Jurkat, Clone E6-1 (cell line): ENCODE data around the gene ARFRP1.
A peak's percentile ranks its signal among the peaks of the same experiment; 100 is the strongest.

Source experiments
- DNase-seq: peaks from one replicate; pipeline ENCODE4 v3.0.0-alpha.2; 2011; ENCODE audit warnings: low read depth, low spot score
- H3K4me3 ChIP-seq: 2 replicates; pipeline ENCODE4 v1.5.1; 2011; ENCODE audit warnings: mild to moderate bottlenecking, low read length, control low read depth, moderate library complexity

The ARFRP1 gene

DNA sequence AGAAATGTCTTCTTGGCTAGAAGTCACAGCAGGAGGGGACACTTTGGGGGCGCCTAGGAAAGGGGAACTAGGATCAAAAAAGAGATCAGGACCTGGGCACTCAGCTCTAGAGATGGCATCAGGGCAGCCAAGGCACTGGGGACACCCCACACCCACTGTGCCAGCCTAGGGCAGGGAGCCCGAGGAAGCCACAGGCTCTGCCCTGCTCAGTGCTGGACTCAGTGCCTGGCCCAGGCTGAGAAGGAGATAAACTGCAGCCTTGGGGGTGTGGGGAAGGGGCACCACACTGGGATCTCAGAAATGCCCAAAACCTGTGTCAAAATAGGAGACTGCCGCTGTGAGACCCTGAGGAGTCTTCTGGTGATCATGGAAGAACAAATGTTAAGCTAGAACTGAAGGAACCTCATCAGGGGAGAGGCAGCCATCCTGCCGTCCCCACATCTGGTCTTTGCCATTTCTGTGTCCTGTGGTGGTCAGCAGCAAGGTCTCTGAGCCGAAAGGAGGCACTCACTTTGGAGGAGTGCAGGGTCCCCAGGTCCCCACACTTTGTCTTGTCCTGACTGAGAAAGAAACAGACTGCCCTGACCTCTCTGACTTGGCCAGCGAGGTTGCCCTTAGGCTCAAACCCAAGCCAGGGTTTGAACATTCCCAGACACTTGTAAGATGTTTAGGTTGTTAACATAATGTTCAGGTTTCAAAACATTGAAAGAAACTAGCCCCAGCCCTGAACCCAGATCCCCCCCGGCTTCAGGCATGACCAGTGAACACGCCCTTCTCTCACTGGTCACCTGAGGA, 2.3 kb downstream of the ARFRP1 start:
- DNase-seq = no peak

DNA sequence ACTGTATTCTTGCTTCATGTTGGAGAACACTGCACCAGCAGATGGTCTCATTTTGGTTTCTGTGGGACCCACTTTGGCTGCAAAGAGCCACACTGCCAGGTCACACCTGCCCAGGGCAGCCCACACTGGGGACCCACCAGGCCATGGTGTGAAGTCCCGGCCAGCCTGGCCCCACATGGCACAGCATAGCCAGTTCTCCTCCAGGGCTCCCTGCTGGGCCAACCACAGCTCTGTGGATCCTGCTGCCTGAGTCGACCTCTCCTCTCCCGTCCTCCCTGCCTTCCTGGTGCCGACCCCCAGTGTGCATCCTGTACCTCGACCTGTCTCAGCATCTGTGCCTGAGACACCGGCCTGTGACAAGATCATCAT, 3.0 kb downstream of the ARFRP1 start:
- no peak overlapping the region for H3K4me3 ChIP-seq
- DNase-seq = no peak

More for the DNA sequence above, 2.3 kb downstream of the ARFRP1 start:
- H3K4me3 ChIP-seq = no peak overlapping the region

DNA sequence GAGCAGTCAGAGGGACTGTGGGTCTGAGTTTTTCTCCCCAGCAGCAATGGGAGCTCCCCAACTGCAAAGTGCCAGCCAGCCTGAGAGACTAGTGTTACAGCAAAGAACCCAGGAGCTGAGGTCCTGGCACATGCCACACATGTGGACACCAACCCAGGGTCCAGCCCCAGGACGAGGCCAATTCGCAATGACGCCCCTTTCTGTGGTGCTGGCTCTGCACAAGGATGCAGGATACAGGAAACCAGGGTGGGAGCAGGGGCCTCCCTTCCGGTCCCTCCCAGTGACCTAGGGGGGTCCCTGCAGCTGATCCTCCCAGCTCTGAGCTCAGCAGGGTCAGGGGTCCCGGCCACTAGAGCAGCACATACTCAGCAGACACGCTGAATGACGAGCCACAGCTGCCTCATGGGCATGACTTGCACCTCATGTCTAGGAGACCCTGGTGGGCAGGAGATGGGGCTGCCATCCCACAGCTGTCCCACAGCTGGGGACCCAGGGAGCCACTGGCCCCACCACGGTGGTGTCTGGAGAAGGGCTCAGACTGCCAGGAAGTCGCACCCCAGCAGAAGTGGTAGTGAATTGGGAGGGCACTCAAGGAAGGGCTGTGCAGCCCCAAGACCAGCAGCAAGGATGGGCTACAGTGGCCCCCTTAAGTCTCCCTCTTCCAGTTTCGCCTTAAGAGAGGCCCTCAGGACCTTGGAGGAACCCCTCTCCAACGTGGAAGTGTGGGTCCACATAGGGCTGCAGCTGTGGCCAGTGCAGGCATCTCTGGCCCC, 3.6 kb downstream of the ARFRP1 start:
- H3K4me3 ChIP-seq = no peak overlapping the region
- DNase-seq = no peak

DNA sequence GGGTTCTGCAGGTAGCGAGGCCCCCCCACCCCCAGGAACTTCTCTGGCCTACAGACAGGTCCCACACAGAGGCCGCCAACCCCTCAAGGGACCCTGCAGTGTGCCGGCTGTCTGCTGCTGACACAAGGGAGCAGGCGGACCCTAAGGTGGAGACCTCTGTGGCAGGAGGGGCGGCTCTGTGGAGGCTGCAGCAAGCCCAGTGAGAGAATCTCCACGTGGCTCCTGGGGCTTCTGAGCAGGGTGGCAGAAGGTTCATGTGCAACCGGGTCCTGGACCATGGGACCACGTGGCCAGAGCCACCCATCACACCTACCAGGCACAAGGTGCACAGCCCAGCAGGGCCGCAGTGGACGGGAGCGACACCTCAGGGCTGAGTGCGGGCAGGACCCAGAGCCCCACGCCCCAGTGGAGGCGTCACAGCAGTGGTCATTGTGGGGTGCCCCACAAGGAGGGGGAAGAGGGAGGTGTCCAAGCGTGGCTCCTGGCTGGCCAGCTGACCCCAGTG, 4.3 kb downstream of the ARFRP1 start:
- no peak overlapping the region for H3K4me3 ChIP-seq
- no peak for DNase-seq

DNA sequence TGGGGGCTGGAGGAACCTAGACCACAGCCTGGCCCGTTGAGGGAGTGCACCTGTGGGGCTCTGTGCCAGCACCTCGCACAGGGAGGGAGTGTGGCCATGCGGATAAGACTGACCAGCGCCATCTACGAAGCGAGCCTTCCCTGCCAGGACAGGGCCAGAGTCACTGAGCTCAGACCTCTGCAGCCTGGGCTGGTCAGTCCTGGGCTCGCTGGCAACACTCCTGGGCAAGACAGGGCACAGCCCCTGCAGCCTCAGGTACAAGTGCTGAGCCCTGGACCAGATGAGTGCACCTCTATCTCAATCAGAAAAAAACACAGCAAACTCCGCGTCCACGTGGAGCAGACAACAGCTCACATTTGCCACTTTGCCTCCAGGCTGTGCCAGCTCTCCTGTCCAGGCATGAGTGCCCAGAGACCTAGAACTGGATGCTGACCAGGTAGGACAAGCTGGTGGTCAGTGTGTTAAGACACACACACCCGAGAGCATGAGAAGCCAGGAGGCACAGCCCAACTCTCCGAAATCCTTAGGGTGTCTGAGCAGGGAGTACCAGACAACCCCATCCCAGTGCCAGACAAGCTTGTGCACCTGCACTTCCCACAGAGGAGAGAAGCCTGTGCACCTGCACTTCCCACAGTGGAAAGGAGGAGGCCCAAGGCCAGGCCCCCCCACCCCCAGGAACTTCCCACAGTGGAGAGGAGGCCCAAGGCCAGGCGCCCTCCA, 4.9 kb downstream of the ARFRP1 start:
- no peak for DNase-seq
- H3K4me3 ChIP-seq = no peak overlapping the region

DNA sequence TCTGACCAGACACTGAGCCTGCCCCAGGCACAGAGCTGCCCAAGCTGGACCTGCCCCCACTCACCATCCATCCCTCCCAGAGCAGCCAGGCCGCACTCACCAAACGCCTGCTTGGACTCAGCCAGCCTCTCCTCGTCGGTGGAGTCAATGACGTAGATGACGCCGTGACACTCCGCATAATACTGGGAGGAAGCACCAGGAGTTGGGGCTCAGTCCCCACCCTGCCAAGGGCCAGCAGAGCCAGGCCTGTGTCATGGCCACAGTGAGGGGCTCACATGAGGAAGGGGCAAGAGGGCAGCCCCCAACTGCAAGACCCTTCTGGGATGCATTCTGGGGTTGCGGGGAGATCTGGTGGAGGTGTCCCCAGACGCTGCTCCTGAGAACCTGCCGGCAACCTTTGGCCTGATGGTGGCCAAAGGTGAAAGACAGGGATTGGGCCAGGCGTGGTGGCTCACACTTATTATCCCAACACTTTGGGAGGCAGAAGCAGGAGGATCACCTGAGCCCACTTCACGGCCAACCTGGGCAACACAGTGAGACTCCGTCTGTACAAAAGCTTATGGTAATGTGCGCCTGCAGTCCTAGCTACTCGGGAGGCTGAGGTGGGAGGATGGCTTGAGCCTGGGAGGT, 5.6 kb downstream of the ARFRP1 start:
- no peak for DNase-seq
- H3K4me3 ChIP-seq = no peak overlapping the region

DNA sequence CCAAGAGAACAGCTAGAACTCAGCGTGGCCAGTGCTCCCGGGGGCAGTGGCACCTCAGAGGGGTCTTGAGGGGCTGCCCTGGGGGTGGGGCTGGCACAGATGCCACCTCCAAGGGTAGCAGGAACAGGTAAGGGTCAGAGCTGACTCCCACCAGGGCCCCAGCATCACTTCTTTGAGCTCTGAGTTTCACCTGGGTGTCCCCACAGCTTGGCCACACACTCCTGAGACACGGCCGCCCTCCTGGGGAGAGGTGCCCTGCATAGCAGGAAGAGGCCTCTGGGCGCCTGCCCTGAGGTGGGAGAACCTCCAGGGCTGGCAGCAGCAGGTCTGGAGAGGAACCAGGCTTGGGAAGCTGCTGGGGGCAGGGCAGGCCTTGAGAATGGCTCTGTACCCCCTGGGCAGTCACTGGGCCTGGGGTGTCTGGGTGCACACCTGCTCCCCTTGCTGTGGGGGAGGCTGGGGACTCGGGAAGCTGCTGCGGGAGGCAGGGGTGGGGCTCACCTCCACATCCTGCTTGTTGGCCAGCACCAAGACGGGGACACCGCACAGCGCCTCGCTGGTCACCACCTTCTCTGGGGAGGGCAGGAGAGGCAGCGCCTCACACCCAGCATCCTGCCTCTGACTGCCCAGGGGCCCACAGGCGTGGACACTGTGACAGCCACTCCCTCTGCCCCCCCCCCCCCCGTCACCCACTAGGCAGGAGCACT, 6.3 kb downstream of the ARFRP1 start:
- H3K4me3 ChIP-seq = no peak overlapping the region
- DNase-seq = no peak

DNA sequence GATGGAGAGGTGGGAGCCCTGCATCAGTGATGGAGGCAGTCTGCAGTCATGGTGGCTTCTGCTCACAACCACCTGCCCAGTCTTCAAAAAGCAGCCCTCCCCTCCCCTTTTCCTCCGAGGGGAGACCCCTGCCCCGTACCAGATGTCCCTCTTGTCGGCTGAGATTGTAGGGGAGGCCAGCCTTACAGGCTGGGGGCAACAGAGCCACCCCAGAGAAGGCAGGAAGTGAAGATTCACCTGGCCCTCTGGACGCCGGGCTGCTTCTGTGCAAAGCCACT, 6.8 kb downstream of the ARFRP1 start:
- DNase-seq = no peak

DNA sequence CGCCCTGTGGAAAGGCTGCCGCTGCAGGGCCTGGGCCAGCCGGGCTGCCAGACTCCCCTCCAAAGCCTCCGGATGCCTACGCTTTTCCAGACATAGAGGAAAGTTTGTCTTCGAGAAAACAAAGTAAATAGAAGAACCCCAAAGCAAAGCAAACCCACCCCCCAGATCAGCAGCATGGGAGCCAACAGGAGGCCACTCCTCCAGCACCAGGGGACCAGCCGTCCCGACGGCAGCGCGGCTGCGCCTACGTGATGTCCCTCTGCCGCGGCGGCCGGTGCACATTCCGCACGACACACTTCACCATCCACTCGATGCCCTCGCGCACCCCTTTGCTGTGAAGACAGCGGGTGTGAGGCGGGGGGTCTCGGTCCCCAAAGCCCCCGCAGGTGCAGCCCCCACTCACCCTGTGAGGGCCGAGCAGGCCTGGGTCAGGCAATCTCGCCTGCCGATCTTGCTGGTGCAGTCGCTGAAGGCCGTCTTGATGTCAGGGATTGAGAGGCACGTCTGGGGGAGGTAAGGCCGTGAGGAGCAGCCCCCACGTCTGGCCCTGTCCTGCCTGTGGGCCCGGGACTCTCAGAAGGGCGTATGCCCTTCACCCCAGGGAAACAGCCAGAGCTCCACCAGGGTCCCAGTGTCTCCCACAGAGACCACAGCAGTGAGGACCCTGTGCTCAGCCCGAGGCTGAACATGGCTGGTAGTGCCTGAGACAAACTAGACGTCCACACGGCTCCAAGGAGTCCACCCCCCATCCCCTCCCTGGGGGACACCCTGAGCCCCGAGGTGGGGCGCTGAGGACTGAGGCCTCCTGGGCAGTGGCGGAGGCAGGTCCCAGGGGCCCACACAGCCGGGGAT, 7.4 kb downstream of the ARFRP1 start:
- H3K4me3 ChIP-seq = no peak overlapping the region
- DNase-seq = no peak

More for the DNA sequence above, 6.8 kb downstream of the ARFRP1 start:
- H3K4me3 ChIP-seq = no peak overlapping the region

DNA sequence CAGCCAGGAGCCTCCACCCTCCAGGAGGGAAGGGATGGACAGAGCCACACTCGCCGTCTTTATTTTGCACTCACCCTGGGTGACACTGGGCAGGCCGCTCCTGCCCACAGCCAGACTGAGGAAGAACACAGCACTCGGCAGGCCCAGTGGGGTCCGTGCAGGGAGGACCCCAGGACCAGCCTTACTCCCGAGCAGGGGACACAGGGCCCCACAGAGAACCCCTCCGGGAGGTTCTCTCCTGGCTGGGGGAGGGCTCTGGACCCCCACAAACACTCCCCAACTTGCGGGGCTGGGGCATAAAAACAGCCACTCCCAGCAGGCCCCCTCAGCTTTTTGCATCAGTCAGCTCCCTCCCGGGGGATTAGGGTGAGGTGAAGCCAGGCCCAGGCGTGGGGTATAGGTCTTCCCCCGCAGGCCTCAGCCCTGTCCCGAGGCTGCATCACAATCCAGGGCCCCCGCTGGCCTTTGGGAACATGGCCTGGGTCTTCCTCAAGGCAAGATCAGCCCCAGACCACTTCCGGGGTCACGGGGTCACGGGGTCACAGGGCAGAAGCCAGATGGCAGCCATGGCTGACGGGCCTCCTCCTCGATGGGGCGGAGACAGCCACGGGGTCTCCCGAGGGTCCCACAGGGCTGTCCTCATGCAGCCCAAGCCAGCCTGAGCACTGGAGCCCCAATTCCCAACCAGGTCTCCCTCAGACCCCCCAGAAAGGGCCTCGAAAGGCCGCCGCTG, 8.1 kb downstream of the ARFRP1 start:
- DNase-seq = no peak
- no peak overlapping the region for H3K4me3 ChIP-seq

DNA sequence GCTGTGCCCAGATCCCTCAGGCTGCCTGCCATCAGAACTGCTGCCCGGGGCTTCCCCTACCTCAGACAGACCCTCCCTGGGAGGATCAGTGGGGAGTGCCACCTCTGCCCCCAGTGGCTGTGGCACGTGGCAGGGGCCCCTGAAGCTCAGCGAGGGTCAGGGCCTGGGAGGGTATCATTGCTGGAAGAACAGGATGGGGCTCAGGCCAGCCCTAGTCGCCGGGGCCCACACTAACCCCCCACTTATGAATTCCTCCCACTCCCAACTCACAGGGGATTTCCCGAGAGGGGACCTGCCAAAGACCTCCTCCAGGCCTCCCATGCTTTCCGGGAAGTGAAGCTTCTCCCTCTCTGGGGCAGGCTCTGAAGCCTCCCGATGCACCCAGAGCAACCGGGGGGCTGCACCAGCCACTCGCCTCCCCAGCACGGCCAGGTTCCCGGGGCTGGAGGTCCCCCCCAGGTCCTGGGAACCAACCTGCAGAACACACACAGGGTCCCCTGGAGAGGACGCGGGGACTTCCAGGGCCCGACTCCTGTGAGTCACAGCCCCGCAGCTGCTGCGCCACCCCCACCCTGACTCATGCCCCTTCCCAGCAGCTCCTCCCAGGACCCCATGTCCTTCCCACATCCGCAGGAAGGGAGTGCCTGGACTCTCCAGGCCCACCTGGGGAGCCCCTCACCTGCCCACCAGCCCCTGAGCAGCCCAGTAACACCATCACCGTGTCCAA, 8.9 kb downstream of the ARFRP1 start:
- H3K4me3 ChIP-seq = no peak overlapping the region
- DNase-seq = no peak

DNA sequence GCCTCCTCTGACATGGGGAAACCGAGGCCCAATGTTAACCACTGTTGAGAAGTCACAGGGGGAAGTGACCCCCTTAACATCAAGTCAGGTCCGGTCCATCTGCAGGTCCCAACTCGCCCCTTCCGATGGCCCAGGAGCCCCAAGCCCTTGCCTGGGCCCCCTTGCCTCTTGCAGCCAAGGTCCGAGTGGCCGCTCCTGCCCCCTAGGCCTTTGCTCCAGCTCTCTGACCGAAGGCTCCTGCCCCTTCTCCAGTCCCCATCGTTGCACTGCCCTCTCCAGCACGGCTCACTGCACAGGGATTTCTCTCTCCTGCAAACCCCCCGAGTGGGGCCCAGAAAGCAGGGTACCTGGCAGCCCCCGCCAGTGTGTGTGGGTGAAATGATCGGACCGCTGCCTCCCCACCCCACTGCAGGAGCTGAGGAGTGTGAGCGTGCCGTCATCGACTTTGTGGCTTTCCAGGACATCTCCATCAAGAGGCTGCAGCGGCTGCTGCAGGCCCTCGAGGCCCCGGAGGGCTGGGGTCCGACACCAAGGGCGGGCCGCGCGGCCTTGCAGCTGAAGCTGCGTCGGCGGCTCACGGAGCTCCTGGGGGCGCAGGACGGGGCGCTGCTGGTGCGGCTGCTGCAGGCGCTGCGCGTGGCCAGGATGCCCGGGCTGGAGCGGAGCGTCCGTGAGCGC, 9.8 kb downstream of the ARFRP1 start:
- no peak for DNase-seq
- H3K4me3 ChIP-seq = no peak overlapping the region

DNA sequence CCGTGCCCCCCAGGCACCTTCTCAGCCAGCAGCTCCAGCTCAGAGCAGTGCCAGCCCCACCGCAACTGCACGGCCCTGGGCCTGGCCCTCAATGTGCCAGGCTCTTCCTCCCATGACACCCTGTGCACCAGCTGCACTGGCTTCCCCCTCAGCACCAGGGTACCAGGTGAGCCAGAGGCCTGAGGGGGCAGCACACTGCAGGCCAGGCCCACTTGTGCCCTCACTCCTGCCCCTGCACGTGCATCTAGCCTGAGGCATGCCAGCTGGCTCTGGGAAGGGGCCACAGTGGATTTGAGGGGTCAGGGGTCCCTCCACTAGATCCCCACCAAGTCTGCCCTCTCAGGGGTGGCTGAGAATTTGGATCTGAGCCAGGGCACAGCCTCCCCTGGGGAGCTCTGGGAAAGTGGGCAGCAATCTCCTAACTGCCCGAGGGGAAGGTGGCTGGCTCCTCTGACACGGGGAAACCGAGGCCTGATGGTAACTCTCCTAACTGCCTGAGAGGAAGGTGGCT, 10.4 kb downstream of the ARFRP1 start:
- no peak for DNase-seq
- H3K4me3 ChIP-seq = no peak overlapping the region

DNA sequence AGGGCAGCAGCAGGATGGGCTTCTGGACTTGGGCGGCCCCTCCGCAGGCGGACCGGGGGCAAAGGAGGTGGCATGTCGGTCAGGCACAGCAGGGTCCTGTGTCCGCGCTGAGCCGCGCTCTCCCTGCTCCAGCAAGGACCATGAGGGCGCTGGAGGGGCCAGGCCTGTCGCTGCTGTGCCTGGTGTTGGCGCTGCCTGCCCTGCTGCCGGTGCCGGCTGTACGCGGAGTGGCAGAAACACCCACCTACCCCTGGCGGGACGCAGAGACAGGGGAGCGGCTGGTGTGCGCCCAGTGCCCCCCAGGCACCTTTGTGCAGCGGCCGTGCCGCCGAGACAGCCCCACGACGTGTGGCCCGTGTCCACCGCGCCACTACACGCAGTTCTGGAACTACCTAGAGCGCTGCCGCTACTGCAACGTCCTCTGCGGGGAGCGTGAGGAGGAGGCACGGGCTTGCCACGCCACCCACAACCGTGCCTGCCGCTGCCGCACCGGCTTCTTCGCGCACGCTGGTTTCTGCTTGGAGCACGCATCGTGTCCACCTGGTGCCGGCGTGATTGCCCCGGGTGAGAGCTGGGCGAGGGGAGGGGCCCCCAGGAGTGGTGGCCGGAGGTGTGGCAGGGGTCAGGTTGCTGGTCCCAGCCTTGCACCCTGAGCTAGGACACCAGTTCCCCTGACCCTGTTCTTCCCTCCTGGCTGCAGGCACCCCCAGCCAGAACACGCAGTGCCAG, 11.0 kb downstream of the ARFRP1 start, which contains the start of gene TNFRSF6B:
Gene TNFRSF6B (plus strand): TSS at position 25 of the 729 bp plus-strand sequence. CDS start 116 bp downstream, at position 141.
- DNase-seq = no peak
- H3K4me3 ChIP-seq = no peak within 1 kb of the TSS

DNA sequence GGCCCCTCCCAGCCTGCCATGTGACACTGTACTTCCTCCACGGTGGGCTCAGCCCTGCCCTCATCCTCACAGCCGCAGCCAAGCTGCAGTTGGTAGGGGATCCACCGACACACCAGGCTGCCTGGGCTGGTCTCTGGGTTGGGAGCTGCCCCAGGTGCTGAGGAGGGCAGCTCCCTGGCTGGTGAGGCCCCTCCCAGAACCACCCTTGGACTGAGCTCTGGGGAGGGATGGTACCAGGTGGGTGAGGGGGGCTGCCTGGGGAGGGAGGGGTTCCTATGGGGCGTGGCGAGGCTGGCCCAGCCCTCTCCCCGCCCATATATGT, 11.5 kb downstream of the ARFRP1 start:
- no peak overlapping the region for H3K4me3 ChIP-seq
- DNase-seq = peak; percentile 48
